B cell (primary cell): ENCODE data around the gene GPC3. TPM values are rescaled to one million over a fixed set of nuclear protein-coding genes. Genes with fewer than 3 reads are reported as not detected.

Source experiments
- ATAC-seq: fragments of 200-7000 bp; cut with Tn5 transposase; one replicate; pipeline ENCODE4 v1.10.0; 2021; ENCODE audit warnings: low read depth, mild to moderate bottlenecking, moderate number of reproducible peaks, moderate library complexity
- CTCF ChIA-PET: fragments of 350-600 bp; sonication (Branson Sonifier 250); formaldehyde crosslinking; loops from one replicate; lab custom pipeline; 2021; ENCODE audit warnings: antibody characterized with exemption, inconsistent platforms; lab: Charles Lee
- POLR2A ChIA-PET: fragments of 350-600 bp; sonication (Branson Sonifier 250); formaldehyde crosslinking; loops from one replicate; lab custom pipeline; 2021; ENCODE audit warnings: antibody characterized with exemption; lab: Charles Lee
- DNase-seq: peaks from one replicate; pipeline ENCODE4 v3.0.0; 2013
- H2AFZ ChIP-seq: 2 replicates; pipeline ENCODE4 v1.6.1; 2012; ENCODE audit warnings: mild to moderate bottlenecking, low read depth, low read length; ENCODE audit not compliant: insufficient read depth, poor library complexity, severe bottlenecking
- H3K27ac ChIP-seq, 2 donors: 1 replicate in 1 of 2; 2 replicates in 1 of 2; pipeline ENCODE4 v1.5.1; 2012 to 2013; ENCODE audit warnings: low read length in 2 of 2, mild to moderate bottlenecking in 2 of 2, moderate library complexity in 1 of 2
- H3K27me3 ChIP-seq, 4 experiments: fragments of 200-600 bp in 1 of 4; sonication (generic) in 1 of 4; replicated peaks in 1 of 4; 1 replicate in 2 of 4; 2 replicates in 2 of 4; pipeline versions ENCODE4 v1.6.1 to v1.7.0; 2013 to 2016; ENCODE audit warnings: low read length in 3 of 4, mild to moderate bottlenecking in 2 of 4, mixed read lengths in 1 of 4, moderate library complexity in 1 of 4; ENCODE audit not compliant: insufficient read depth in 4 of 4, control insufficient read depth in 3 of 4; ENCODE audit errors: control extremely low read depth in 1 of 4
- H3K36me3 ChIP-seq, 2 experiments: replicated peaks in 1 of 2; 1 replicate in 1 of 2; 2 replicates in 1 of 2; pipeline versions ENCODE4 v1.6.1 to v1.7.1; 2013; ENCODE audit warnings: low read length in 1 of 2; ENCODE audit not compliant: insufficient read depth in 2 of 2, control insufficient read depth in 1 of 2; ENCODE audit errors: control extremely low read depth in 1 of 2, extremely low read depth in 1 of 2
- H3K4me1 ChIP-seq, 2 donors: fragments of 200-600 bp in 1 of 2; sonication (generic) in 1 of 2; 1 replicate in 1 of 2; 2 replicates in 1 of 2; pipeline versions ENCODE4 v1.5.1 to v1.6.1; 2013 to 2017; ENCODE audit warnings: low read length in 2 of 2; ENCODE audit not compliant: control insufficient read depth in 2 of 2, insufficient read depth in 2 of 2
- H3K4me2 ChIP-seq: replicated peaks from 2 replicates; pipeline ENCODE3; 2012; ENCODE audit warnings: mild to moderate bottlenecking, low read depth, low read length; ENCODE audit not compliant: poor library complexity, severe bottlenecking
- H3K4me3 ChIP-seq, 5 experiments: fragments of 200-600 bp in 1 of 5; sonication (generic) in 1 of 5; 1 replicate in 3 of 5; 2 replicates in 2 of 5; pipeline versions ENCODE4 v1.5.1 to v1.7.0; 2011 to 2016; ENCODE audit warnings: low read length in 4 of 5, mild to moderate bottlenecking in 4 of 5, low read depth in 2 of 5, control low read depth in 1 of 5, moderate library complexity in 1 of 5; ENCODE audit not compliant: insufficient read depth in 1 of 5; ENCODE audit errors: control extremely low read depth in 1 of 5, extremely low read depth in 1 of 5
- H3K79me2 ChIP-seq: fragments of 200-600 bp; sonication (generic); one replicate; pipeline ENCODE4 v1.6.0; 2016; ENCODE audit warnings: low read length; ENCODE audit not compliant: control insufficient read depth, insufficient read depth
- H3K9ac ChIP-seq: fragments of 200-600 bp; sonication (generic); 2 replicates; pipeline ENCODE4 v1.6.1; 2017; ENCODE audit warnings: mild to moderate bottlenecking, low read length, moderate library complexity
- H3K9me3 ChIP-seq, 3 donors: one replicate each; pipeline versions ENCODE4 v1.6.1 to v1.7.1; 2013; ENCODE audit warnings: low read length in 2 of 3; ENCODE audit not compliant: control insufficient read depth in 2 of 3, insufficient read depth in 1 of 3; ENCODE audit errors: control extremely low read depth in 1 of 3
- H4K20me1 ChIP-seq: 2 replicates; pipeline ENCODE4 v1.6.0; 2012; ENCODE audit warnings: mild to moderate bottlenecking, low read length; ENCODE audit not compliant: insufficient read depth, control insufficient read depth, poor library complexity, severe bottlenecking
- H3K27ac Mint-ChIP-seq: one replicate; pipeline ENCODE4 v1.8.0; 2021; ENCODE audit warnings: mixed read lengths
- H3K27me3 Mint-ChIP-seq: one replicate; pipeline ENCODE4 v1.8.0; 2021; ENCODE audit warnings: mixed read lengths
- H3K4me1 Mint-ChIP-seq: one replicate; pipeline ENCODE4 v1.8.0; 2021; ENCODE audit warnings: mixed read lengths
- H3K4me3 Mint-ChIP-seq: one replicate; pipeline ENCODE4 v1.8.0; 2021; ENCODE audit warnings: mixed read lengths
- H3K9me3 Mint-ChIP-seq: one replicate; pipeline ENCODE4 v1.8.0; 2022; ENCODE audit warnings: mixed read lengths; ENCODE audit not compliant: insufficient read depth
- CTCF ChIP-seq: fragments of 200-600 bp; IDR thresholded peaks from one replicate; pipeline ENCODE4 v1.8.0; 2022; ENCODE audit warnings: antibody characterized with exemption, mild to moderate bottlenecking
- EZH2 ChIP-seq: IDR thresholded peaks from 2 replicates; pipeline ENCODE4 v1.6.1; 2012; ENCODE audit warnings: borderline replicate concordance, low read depth, mild to moderate bottlenecking, moderate library complexity, low read length; ENCODE audit not compliant: insufficient read depth, poor library complexity, severe bottlenecking
- WGBS: methylation state at CpG from one replicate; pipeline ENCODE4 v1.1.5; 2013; ENCODE audit warnings: missing lambda C conversion rate; ENCODE audit not compliant: insufficient coverage; 5-methylcytosine and 5-hydroxymethylcytosine counted together
- intact Hi-C: fragments of 100-400 bp; cut with micrococcal nuclease; formaldehyde crosslinking; loops from one replicate; pipeline ENCODE4 v1.10.0; 2022
- polyA plus RNA-seq: library from polyadenylated mRNA; depleted of rRNA; stranded (reverse); fragments of >200 nt; gene quantifications from 2 replicates; pipeline ENCODE4 v1.2.3, GENCODE V29; 2012
- total RNA-seq, 2 donors: library from RNA; stranded (reverse); fragments of 120-200 nt in 1 of 2; gene quantifications; 1 replicate in 1 of 2; 2 replicates in 1 of 2; pipeline versions ENCODE4 v1.2.3 to v1.2.4, GENCODE V29; 2013 to 2022

GPC3 gene
- total and polyA plus RNA-seq, 2 donors (not counting 1 experiment from before 2014, with no cell fraction given) = not detected

- H3K9me3 ChIP-seq = no peaks in the 10 kb centered on the region
- ATAC-seq (no peak), DNase-seq (no peak)
- WGBS = no CpG with 5 or more reads among the region's 2 CpGs
- ChIA-PET CTCF (no interaction called here), POLR2A (no interaction called here)
- H3K79me2 ChIP-seq = no peaks in the 10 kb centered on the region
- H2AFZ ChIP-seq = no peak overlapping the region
- intact Hi-C loops = no loop called here
- H3K4me1 ChIP-seq = no peaks in the 10 kb centered on the region
- no peak overlapping the region for H3K4me3 Mint-ChIP-seq
- H3K9me3 Mint-ChIP-seq = no peaks in the 10 kb centered on the region
- peaks cover 10% of the 10 kb centered on the region for H3K27me3 Mint-ChIP-seq
- no peak overlapping the region for H3K4me2 ChIP-seq
- no peak overlapping the region for H3K27ac Mint-ChIP-seq
- H3K36me3 ChIP-seq = no peaks in the 10 kb centered on the region
- no peak overlapping the region for H3K9ac ChIP-seq
- TF ChIP-seq CTCF (no peak), EZH2 (no peak)
- H3K27ac ChIP-seq = no peak overlapping the region
- no peaks in the 10 kb centered on the region for H3K27me3 ChIP-seq
- H3K4me3 ChIP-seq = no peak overlapping the region
- H4K20me1 ChIP-seq = no peaks in the 10 kb centered on the region
- no peaks in the 10 kb centered on the region for H3K4me1 Mint-ChIP-seq
Observed at GRCh38 chrX:133929836-133930464, 55.4 kb downstream of the GPC3 start.

GRCh38 chrX:133928365-133928764 lies 57.0 kb downstream of the GPC3 start:
- H3K4me1 ChIP-seq = peaks cover 0 to under 1% of the 10 kb centered on the region in 2 donors
- H3K79me2 ChIP-seq = no peaks in the 10 kb centered on the region
- H3K36me3 ChIP-seq = no peaks in the 10 kb centered on the region
- no peaks in the 10 kb centered on the region for H4K20me1 ChIP-seq
- intact Hi-C loops = no loop called here
- ChIA-PET POLR2A (no interaction called here), CTCF (no interaction called here)
- no peaks in the 10 kb centered on the region for H3K9me3 ChIP-seq
- H3K4me2 ChIP-seq = no peak overlapping the region
- peaks cover 10% of the 10 kb centered on the region for H3K27me3 Mint-ChIP-seq
- H3K9me3 Mint-ChIP-seq = no peaks in the 10 kb centered on the region
- H3K27ac ChIP-seq = no peak overlapping the region
- WGBS = no CpG with 5 or more reads among the region's 1 CpG
- H3K4me3 ChIP-seq = no peak overlapping the region
- no peaks in the 10 kb centered on the region for H3K4me1 Mint-ChIP-seq
- no peak overlapping the region for H3K4me3 Mint-ChIP-seq
- ATAC-seq (no peak), DNase-seq (no peak)
- no peak overlapping the region for H3K27ac Mint-ChIP-seq
- H2AFZ ChIP-seq = no peak overlapping the region
- H3K27me3 ChIP-seq = no peaks in the 10 kb centered on the region
- TF ChIP-seq EZH2 (no peak), CTCF (no peak)
- no peak overlapping the region for H3K9ac ChIP-seq
